Liver (tissue), 9 donors: ENCODE results near the gene SH3RF3. TPM values are rescaled to one million over a fixed set of nuclear protein-coding genes. Genes with fewer than 3 reads are reported as not detected.

Experiments used
- DNase-seq: peaks from one replicate; pipeline ENCODE4 v3.0.0-alpha.2; 2017; ENCODE audit warnings: low spot score
- H3K27ac ChIP-seq, 2 donors: one replicate each; pipeline ENCODE4 v1.7.0; 2013; ENCODE audit warnings: inconsistent platforms in 2 of 2, low read length in 2 of 2, control low read depth in 1 of 2, low read depth in 1 of 2, mild to moderate bottlenecking in 1 of 2
- H3K27me3 ChIP-seq, 4 donors: one replicate each; pipeline versions ENCODE4 v1.6.1 to v1.7.0; 2013; ENCODE audit warnings: low read length in 3 of 4, inconsistent platforms in 1 of 4, mild to moderate bottlenecking in 1 of 4, moderate library complexity in 1 of 4; ENCODE audit not compliant: control insufficient read depth in 4 of 4, insufficient read depth in 4 of 4
- H3K36me3 ChIP-seq, 4 donors: one replicate each; pipeline versions ENCODE4 v1.6.1 to v1.7.0; 2013; ENCODE audit warnings: low read length in 3 of 4, mild to moderate bottlenecking in 3 of 4, low read depth in 1 of 4, moderate library complexity in 1 of 4; ENCODE audit not compliant: control insufficient read depth in 4 of 4, insufficient read depth in 3 of 4
- H3K4me1 ChIP-seq, 4 donors: one replicate each; pipeline versions ENCODE4 v1.6.1 to v1.7.0; 2013; ENCODE audit warnings: low read length in 3 of 4, mild to moderate bottlenecking in 3 of 4, moderate library complexity in 1 of 4; ENCODE audit not compliant: control insufficient read depth in 4 of 4, insufficient read depth in 4 of 4
- H3K4me3 ChIP-seq, 3 donors: one replicate each; pipeline versions ENCODE4 v1.6.1 to v1.7.0; 2013; ENCODE audit warnings: low read length in 3 of 3, control low read depth in 1 of 3, low read depth in 1 of 3, mild to moderate bottlenecking in 1 of 3
- H3K9ac ChIP-seq, 2 donors: one replicate each; pipeline ENCODE4 v1.7.0; 2013; ENCODE audit warnings: low read length in 2 of 2, mild to moderate bottlenecking in 2 of 2, moderate library complexity in 2 of 2, control low read depth in 1 of 2, low read depth in 1 of 2
- H3K9me3 ChIP-seq, 4 donors: one replicate each; pipeline versions ENCODE4 v1.6.1 to v1.7.0; 2013; ENCODE audit warnings: low read length in 3 of 4; ENCODE audit not compliant: control insufficient read depth in 4 of 4
- ATF3 ChIP-seq: IDR thresholded peaks from 2 replicates; pipeline ENCODE4 v1.6.1; 2016; ENCODE audit warnings: antibody characterized with exemption
- CTCF ChIP-seq: fragments of 150-350 bp; IDR thresholded peaks from 2 replicates; pipeline ENCODE4 v1.5.1; 2017; ENCODE audit warnings: improper control_type of control experiment, low read depth, low read length; ENCODE audit not compliant: missing input control
- EGR1 ChIP-seq, 2 donors: IDR thresholded peaks; 2 replicates each; pipeline ENCODE4 v1.6.1; 2016 to 2018; ENCODE audit warnings: antibody characterized with exemption in 2 of 2, low read depth in 2 of 2
- FOXA1 ChIP-seq: IDR thresholded peaks from 2 replicates; pipeline ENCODE4 v1.6.1; 2016; ENCODE audit warnings: antibody characterized with exemption
- FOXA2 ChIP-seq: IDR thresholded peaks from 2 replicates; pipeline ENCODE4 v1.6.1; 2016; ENCODE audit warnings: antibody characterized with exemption
- GABPA ChIP-seq, 2 donors: IDR thresholded peaks in 1 of 2; conservative IDR thresholded peaks in 1 of 2; 2 replicates each; pipeline ENCODE4 v1.6.1; 2016; ENCODE audit warnings: antibody characterized with exemption in 2 of 2, mild to moderate bottlenecking in 1 of 2, moderate library complexity in 1 of 2
- HNF4A ChIP-seq, 2 donors: conservative IDR thresholded peaks; 2 replicates each; pipeline ENCODE4 v1.6.1; 2016; ENCODE audit warnings: antibody characterized with exemption in 2 of 2, mild to moderate bottlenecking in 2 of 2
- HNF4G ChIP-seq: IDR thresholded peaks from 2 replicates; pipeline ENCODE4 v1.6.1; 2016; ENCODE audit warnings: antibody characterized with exemption
- JUND ChIP-seq, 2 donors: IDR thresholded peaks; 2 replicates each; pipeline ENCODE4 v1.6.1; 2016; ENCODE audit warnings: antibody characterized with exemption in 2 of 2
- MAX ChIP-seq: IDR thresholded peaks from 2 replicates; pipeline ENCODE4 v1.6.1; 2016; ENCODE audit warnings: antibody characterized with exemption
- NR2F2 ChIP-seq: IDR thresholded peaks from 2 replicates; pipeline ENCODE4 v1.6.1; 2016; ENCODE audit warnings: antibody characterized with exemption
- RAD21 ChIP-seq, 2 donors: IDR thresholded peaks; 2 replicates each; pipeline ENCODE4 v1.6.1; 2016; ENCODE audit warnings: antibody characterized with exemption in 2 of 2, mild to moderate bottlenecking in 2 of 2
- REST ChIP-seq: IDR thresholded peaks from 2 replicates; pipeline ENCODE4 v1.6.1; 2016; ENCODE audit warnings: antibody characterized with exemption, mild to moderate bottlenecking
- RXRA ChIP-seq, 2 donors: IDR thresholded peaks; 2 replicates each; pipeline ENCODE4 v1.6.1; 2017 to 2018; ENCODE audit warnings: antibody characterized with exemption in 2 of 2, mild to moderate bottlenecking in 1 of 2
- SP1 ChIP-seq: IDR thresholded peaks from 2 replicates; pipeline ENCODE4 v1.6.1; 2018; ENCODE audit warnings: antibody characterized with exemption, mild to moderate bottlenecking
- TAF1 ChIP-seq: conservative IDR thresholded peaks from 2 replicates; pipeline ENCODE4 v1.6.1; 2016; ENCODE audit warnings: antibody characterized with exemption, mild to moderate bottlenecking
- YY1 ChIP-seq: IDR thresholded peaks from 2 replicates; pipeline ENCODE4 v1.6.1; 2016; ENCODE audit warnings: antibody characterized with exemption, mild to moderate bottlenecking
- ZBTB33 ChIP-seq: IDR thresholded peaks from 2 replicates; pipeline ENCODE4 v1.6.1; 2016; ENCODE audit warnings: antibody characterized with exemption
- WGBS: extraction: QIAGEN DNeasy Blood & Tissue Kit; methylation state at CpG from one replicate; pipeline ENCODE4 v1.1.7; 2013; 5-methylcytosine and 5-hydroxymethylcytosine counted together
- polyA plus RNA-seq, 2 donors: library from polyadenylated mRNA; stranded (reverse) in 1 of 2; unstranded in 1 of 2; fragments of 200-250 nt in 1 of 2; fragments of >200 nt in 1 of 2; fragmentation: Nextera tagmentation in 1 of 2; extraction: Ambion mirVana in 1 of 2; gene quantifications; one replicate each; pipeline versions ENCODE4 v1.2.1 to v1.2.3, GENCODE V29; 2013 to 2015
- total RNA-seq, 2 donors: library from RNA; depleted of rRNA; stranded (reverse); fragments of >200 nt; gene quantifications; one replicate each; pipeline ENCODE4 v1.2.3, GENCODE V29; 2014
- donor health status: healthy.
- donor health status: healthy.
- donor health status: healthy.
- donor health status: healthy.
- donor health status: healthy.

SH3RF3 gene
- total and polyA plus RNA-seq, 4 donors: 0.11 to 1.0 (median 0.54) TPM

- Histone ChIP-seq H3K36me3 (no peaks in the 10 kb centered on the region), H3K27ac (no peak overlapping the region), H3K4me3 (no peak overlapping the region), H3K9me3 (no peaks in the 10 kb centered on the region), H3K27me3 (no peaks in the 10 kb centered on the region), H3K9ac (no peak overlapping the region), H3K4me1 (no peaks in the 10 kb centered on the region)
- TF ChIP-seq REST (no peak), HNF4A (conservative IDR thresholded peaks at IDR 0.05) (no peak), YY1 (no peak), JUND (IDR thresholded peaks at IDR 0.05) (no peak), ZBTB33 (no peak), CTCF (no peak), EGR1 (IDR thresholded peaks at IDR 0.05; ENCODE audit: low read depth in 2 of 2) (no peak), RXRA (IDR thresholded peaks at IDR 0.05) (no peak), SP1 (no peak), FOXA2 (no peak), RAD21 (IDR thresholded peaks at IDR 0.05) (no peak), FOXA1 (no peak), TAF1 (no peak)
- WGBS: 93% methylated on average over 5 of the region's 5 CpGs
- DNase-seq: no peak
Measured at GRCh38 chr2:109157563-109158105, 28.6 kb downstream of the SH3RF3 start.

- 90% methylated on average over 5 of the region's 5 CpGs for WGBS
- Histone ChIP-seq H3K27ac (no peak overlapping the region), H3K4me1 (no peaks in the 10 kb centered on the region), H3K27me3 (no peaks in the 10 kb centered on the region), H3K4me3 (no peak overlapping the region), H3K36me3 (no peaks in the 10 kb centered on the region), H3K9ac (no peak overlapping the region), H3K9me3 (no peaks in the 10 kb centered on the region)
- DNase-seq: no peak
- TF ChIP-seq RXRA (IDR thresholded peaks at IDR 0.05): no peak
- TF ChIP-seq ZBTB33: no peak
- no peak for TF ChIP-seq FOXA1
- no peak for TF ChIP-seq GABPA (IDR thresholded peaks at IDR 0.05 in 1 of 2, conservative IDR thresholded peaks at IDR 0.05 in 1 of 2)
- no peak for TF ChIP-seq YY1
- no peak for TF ChIP-seq SP1
- no peak for TF ChIP-seq REST
- TF ChIP-seq ATF3: no peak
- no peak for TF ChIP-seq RAD21 (IDR thresholded peaks at IDR 0.05)
- no peak for TF ChIP-seq FOXA2
- TF ChIP-seq NR2F2: no peak
- TF ChIP-seq TAF1: no peak
- TF ChIP-seq HNF4G: no peak
- no peak for TF ChIP-seq MAX
- TF ChIP-seq JUND (IDR thresholded peaks at IDR 0.05): no peak
Measured at GRCh38 chr2:109158237-109158636, 29.2 kb downstream of the SH3RF3 start.
